ENCODE data around the gene LSP1. TPM values are rescaled to one million over a fixed set of nuclear protein-coding genes. Genes with fewer than 3 reads are reported as not detected.

Gene LSP1
- total RNA-seq, 1 donor from 2014 or later, result not detected

DNA sequence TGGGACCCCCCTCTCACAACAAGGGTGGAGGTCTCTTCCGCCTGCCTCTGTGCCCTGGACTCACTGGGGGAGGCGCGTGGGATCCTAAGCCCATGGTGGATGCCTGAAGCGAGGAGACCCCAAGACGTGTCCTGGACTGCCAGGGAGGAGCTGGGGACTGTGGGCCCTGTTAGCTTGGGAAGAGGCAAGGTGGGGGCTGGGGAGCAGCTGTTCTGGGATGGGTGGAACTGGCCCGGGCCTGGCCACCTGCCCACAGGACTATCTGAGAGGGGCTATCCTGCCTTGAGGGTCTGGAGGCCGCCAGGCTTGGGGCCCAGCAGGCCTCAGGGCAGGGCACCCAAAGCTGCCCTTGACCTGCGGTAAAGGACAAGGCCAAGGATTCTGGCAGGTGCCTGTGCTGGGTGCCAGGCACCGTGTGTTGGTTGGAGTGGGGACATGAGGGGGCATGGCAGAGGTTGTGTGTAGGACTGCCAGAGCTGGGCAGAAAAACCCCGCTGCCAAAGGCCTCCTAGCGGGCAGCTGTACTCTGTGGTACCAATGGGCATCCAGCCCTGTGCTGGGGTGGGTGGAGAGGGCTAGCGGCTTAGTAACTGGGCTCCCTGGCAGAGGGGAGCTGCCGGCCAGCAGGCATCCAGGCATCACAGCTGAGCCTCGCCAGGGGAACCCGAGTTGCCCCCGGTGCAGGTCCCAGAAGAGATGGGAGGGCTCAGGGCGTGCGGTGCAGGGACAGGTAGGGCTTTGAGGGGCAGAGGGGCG, 670 bp downstream of the LSP1 start:
- TF ChIP-seq, protein P1, sequence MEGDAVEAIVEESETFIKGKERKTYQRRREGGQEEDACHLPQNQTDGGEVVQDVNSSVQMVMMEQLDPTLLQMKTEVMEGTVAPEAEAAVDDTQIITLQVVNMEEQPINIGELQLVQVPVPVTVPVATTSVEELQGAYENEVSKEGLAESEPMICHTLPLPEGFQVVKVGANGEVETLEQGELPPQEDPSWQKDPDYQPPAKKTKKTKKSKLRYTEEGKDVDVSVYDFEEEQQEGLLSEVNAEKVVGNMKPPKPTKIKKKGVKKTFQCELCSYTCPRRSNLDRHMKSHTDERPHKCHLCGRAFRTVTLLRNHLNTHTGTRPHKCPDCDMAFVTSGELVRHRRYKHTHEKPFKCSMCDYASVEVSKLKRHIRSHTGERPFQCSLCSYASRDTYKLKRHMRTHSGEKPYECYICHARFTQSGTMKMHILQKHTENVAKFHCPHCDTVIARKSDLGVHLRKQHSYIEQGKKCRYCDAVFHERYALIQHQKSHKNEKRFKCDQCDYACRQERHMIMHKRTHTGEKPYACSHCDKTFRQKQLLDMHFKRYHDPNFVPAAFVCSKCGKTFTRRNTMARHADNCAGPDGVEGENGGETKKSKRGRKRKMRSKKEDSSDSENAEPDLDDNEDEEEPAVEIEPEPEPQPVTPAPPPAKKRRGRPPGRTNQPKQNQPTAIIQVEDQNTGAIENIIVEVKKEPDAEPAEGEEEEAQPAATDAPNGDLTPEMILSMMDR (conservative IDR thresholded peaks at IDR 0.05; ENCODE audit: low read depth, low read length), result no peak
- H3K4me3 ChIP-seq (ENCODE audit: low read depth, low read length), result no peak overlapping the region
- no peak for DNase-seq (ENCODE audit: low read depth)

DNA sequence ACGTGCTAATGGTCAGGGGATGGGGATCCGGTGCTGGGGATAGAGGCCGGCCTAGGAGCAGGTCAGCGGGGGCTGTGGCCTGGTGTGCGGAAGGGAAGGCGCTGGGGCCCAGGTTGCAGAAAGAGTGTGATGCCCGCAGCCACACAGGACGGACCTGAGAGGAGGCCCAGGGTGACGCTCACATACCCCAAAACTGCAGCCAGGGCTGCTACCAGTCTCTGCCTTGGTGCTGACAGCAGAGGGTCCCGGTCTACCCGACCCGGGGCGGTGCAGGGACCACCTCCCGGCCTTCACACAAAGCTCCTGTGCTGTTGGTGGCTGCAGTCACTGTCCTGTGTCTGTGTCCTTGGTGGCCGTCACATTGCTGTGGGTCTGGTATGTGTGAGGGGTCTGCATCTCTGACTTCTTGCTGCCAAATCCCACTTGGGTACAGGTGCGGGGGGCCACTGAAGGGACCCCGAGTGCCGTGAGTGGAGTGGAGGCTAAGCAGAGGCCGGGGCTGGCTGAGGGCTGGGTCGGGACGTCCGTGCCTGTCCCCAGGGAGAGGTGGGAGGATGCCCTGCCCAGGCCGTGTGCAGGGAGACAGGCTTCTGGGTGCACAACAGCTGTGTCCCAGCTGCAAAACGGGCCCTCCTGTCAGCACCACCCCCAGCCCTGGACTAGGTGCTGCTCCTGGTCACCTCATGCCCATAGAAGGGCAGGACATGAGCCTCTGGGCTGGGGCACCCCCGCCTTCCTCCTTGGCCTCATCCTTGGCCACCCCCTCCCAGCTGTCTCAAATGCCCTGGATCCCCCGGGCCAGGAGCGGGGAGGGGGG, 1.5 kb downstream of the LSP1 start:
- no peak for DNase-seq (ENCODE audit: low read depth)
- no peak overlapping the region for H3K4me3 ChIP-seq (ENCODE audit: low read depth, low read length)
- TF ChIP-seq, protein P1 (conservative IDR thresholded peaks at IDR 0.05; ENCODE audit: low read depth, low read length), result no peak

DNA sequence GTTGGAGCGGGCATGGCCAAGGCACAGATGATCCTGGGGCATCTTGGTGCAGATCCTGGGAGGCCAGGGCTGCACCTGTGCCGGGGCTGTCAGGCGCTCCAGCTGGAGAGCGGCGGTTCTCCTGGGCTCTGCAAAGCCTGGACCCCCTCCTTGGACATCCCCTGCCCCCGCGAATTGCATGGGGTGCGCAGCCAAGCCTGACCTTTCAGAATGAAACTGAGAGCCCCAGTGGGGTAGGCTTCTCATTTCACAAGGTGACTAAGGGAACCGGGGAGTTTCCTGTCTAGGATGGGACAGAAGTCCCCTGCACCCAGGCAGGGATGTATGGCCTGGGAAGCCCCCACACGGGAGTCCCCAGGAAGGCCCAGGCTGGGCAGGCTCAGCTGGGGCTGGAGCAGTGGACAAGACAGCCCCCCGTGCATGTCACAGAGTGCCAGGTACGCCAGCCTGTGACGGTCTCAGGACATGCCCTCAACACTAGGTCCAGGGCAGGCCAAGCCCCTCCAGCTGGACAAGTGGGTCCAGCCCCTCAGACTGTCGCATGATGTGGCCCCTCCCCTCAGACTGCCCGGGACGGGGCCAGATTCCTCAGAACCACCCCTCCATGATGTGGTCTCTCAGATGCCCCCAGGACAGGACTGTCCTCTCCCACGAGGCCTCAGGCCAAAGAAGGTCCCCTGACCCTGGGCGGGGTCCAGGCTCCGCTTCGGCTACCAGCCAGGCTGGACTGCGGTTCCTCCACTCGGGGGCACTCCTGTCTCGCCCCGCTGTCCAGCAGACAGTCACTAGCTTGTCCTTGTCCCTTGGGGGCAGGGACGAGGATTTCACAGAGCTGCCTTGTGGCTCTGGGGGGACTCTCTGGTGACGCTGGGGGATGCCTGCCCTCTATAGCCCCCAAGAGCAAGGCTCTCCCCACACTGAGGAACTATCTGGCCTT, 2.3 kb downstream of the LSP1 start:
- DNase-seq (ENCODE audit: low read depth), result no peak
- TF ChIP-seq, protein P1 (conservative IDR thresholded peaks at IDR 0.05; ENCODE audit: low read depth, low read length), result no peak
- no peak overlapping the region for H3K4me3 ChIP-seq (ENCODE audit: low read depth, low read length)

DNA sequence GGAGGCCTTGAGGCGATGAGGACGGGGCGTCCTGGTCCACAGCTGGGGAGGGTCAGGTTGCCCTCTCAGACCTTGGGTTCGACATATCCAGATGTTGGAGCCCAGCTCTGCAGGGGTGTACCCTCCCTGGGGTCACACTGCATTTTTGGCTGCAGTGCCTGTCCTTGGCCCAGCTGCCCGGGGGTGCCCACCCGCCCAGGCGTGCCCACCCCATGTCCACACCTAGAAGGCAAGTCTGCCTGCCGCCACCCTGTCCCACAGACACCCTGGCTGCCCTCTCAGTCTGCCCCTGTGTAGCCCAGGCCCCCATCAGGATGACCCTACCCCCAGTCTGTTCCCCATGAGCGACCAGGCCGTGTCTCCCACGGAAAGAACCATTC, 3.0 kb downstream of the LSP1 start:
- DNase-seq (ENCODE audit: low read depth), result no peak
- TF ChIP-seq, protein P1 (conservative IDR thresholded peaks at IDR 0.05; ENCODE audit: low read depth, low read length), result no peak
- no peak overlapping the region for H3K4me3 ChIP-seq (ENCODE audit: low read depth, low read length)

DNA sequence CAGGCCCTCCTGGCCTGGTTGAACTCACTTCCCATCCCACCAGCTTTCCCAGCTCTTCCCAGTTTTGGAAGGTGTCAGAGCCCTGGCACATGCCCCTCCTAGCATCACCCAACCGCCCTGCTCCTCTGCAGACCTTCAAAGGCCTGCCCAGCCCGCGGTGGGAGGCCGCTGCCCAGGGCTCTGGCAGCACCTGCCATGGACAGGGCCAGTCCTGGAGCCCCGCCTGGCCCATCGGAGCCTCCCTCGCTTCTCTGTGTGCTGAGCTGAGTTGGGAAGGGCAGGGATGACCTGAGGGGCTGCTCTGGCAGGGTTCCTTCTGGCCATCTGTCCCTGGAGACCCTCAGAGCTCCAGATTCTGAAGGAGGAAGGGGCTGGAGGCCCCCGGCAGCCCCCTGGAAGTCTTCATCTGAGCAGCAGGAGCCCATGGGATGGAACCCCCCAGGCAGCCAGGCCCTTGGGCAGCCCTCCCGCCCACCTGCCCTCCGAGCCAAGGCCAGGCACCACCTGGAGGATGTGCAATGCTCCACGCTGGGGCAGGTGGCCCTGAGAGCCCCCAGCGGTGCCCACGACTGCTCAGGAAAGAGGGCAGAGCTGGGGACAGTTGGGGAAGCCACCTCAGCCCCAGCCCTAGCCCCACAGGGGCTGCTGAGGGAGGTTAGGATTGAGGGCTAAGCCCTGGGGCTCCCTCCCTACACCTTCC, 3.6 kb downstream of the LSP1 start:
- no peak for DNase-seq (ENCODE audit: low read depth)
- TF ChIP-seq, protein P1 (conservative IDR thresholded peaks at IDR 0.05; ENCODE audit: low read depth, low read length), result no peak

DNA sequence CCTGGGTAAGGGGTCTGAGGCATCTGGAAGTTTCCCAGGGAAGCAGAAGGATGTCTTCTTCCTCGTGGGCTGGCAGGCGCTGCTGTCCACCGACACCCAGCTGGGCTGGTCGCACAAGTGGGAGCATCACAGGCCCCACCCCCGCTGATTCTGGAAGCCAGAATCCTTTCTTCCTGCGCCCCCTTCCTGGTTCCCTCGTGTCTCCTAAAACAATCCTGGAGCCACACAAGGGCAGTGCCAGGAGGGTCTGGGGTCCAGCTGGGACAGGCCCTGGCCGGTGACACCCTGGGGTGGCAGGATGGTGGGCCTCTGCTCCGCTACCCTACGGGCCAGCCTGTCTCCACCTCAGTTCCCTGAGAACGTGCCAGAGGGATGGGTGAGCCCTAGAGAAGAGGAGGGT, 4.2 kb downstream of the LSP1 start:
- DNase-seq (ENCODE audit: low read depth), result no peak
- TF ChIP-seq, protein P1 (conservative IDR thresholded peaks at IDR 0.05; ENCODE audit: low read depth, low read length), result no peak
- no peak overlapping the region for H3K4me3 ChIP-seq (ENCODE audit: low read depth, low read length)

More for the DNA sequence above, 3.6 kb downstream of the LSP1 start:
- no peak overlapping the region for H3K4me3 ChIP-seq (ENCODE audit: low read depth, low read length)

Data from epithelial cell of proximal tubule (primary cell).